HepG2 (cell line): ENCODE data around the gene AFF1. TPM values are rescaled to one million over a fixed set of nuclear protein-coding genes. Genes with fewer than 3 reads are reported as not detected.

ENCODE experiments used
- BHLHE40 ChIP-seq: IDR thresholded peaks from 2 replicates; pipeline ENCODE4 v1.6.1; 2011; ENCODE audit warnings: low read length, improper control_type of control experiment
- DRAP1 ChIP-seq: IDR thresholded peaks from 2 replicates; pipeline ENCODE4 v1.6.1; 2016; ENCODE audit warnings: missing genetic modification reagents, missing compliant biosample characterization
- E2F2 ChIP-seq: sonication (generic); formaldehyde crosslinking; IDR thresholded peaks from 2 replicates; pipeline ENCODE4 v1.4.0; 2020; ENCODE audit warnings: missing genetic modification reagents, borderline replicate concordance
- EEA1 ChIP-seq: sonication (generic); formaldehyde crosslinking; IDR thresholded peaks from 2 replicates; pipeline ENCODE4 v1.5.1; 2020; ENCODE audit warnings: mild to moderate bottlenecking, missing genetic modification reagents, borderline replicate concordance
- ETV5 ChIP-seq: IDR thresholded peaks from 2 replicates; pipeline ENCODE4 v1.6.1; 2018; ENCODE audit warnings: missing biosample characterization, missing genetic modification reagents, inconsistent platforms, borderline replicate concordance
- IKZF5 ChIP-seq: IDR thresholded peaks from 2 replicates; pipeline ENCODE4 v1.6.1; 2018; ENCODE audit warnings: missing genetic modification reagents, mild to moderate bottlenecking, missing compliant biosample characterization
- JDP2 ChIP-seq: sonication (generic); formaldehyde crosslinking; IDR thresholded peaks from 2 replicates; pipeline ENCODE4 v1.8.1; 2022; ENCODE audit warnings: missing genetic modification reagents, borderline replicate concordance
- MED8 ChIP-seq: sonication (generic); formaldehyde crosslinking; IDR thresholded peaks from 2 replicates; pipeline ENCODE4 v1.8.1; 2023; ENCODE audit warnings: mild to moderate bottlenecking, missing genetic modification reagents; ENCODE audit not compliant: insufficient replicate concordance
- MTERF4 ChIP-seq: sonication (generic); formaldehyde crosslinking; IDR thresholded peaks from 2 replicates; pipeline ENCODE4 v1.8.0; 2023; ENCODE audit warnings: mild to moderate bottlenecking, missing genetic modification reagents
- ONECUT2 ChIP-seq: sonication (generic); formaldehyde crosslinking; IDR thresholded peaks from 2 replicates; pipeline ENCODE4 v1.4.0; 2020; ENCODE audit warnings: missing genetic modification reagents
- PATZ1 ChIP-seq: sonication (generic); formaldehyde crosslinking; IDR thresholded peaks from 2 replicates; pipeline ENCODE4 v1.4.0; 2020; ENCODE audit warnings: missing genetic modification reagents
- SMARCC2 ChIP-seq: fragments of 450-650 bp; IDR thresholded peaks from 2 replicates; pipeline ENCODE4 v1.6.1; 2017; ENCODE audit warnings: antibody characterized with exemption, mild to moderate bottlenecking
- SOX13 ChIP-seq, 3 experiments: fragments of 450-650 bp in 1 of 3; sonication (generic) in 1 of 3; formaldehyde crosslinking in 1 of 3; IDR thresholded peaks in 2 of 3; conservative IDR thresholded peaks in 1 of 3; 2 replicates each; pipeline versions ENCODE4 v1.5.0 to v1.6.1; 2016 to 2020; ENCODE audit warnings: antibody characterized with exemption in 1 of 3, mild to moderate bottlenecking in 1 of 3, missing compliant biosample characterization in 1 of 3, missing genetic modification reagents in 1 of 3, moderate library complexity in 1 of 3
- ZMAT5 ChIP-seq: sonication (generic); formaldehyde crosslinking; IDR thresholded peaks from 2 replicates; pipeline ENCODE4 v1.5.0; 2020; ENCODE audit warnings: mild to moderate bottlenecking, low read depth, missing genetic modification reagents, borderline replicate concordance
- ZNF138 ChIP-seq: sonication (generic); formaldehyde crosslinking; IDR thresholded peaks from 2 replicates; pipeline ENCODE4 v1.5.0; 2020; ENCODE audit warnings: mild to moderate bottlenecking, low read depth, missing genetic modification reagents
- ZNF205 ChIP-seq: IDR thresholded peaks from 2 replicates; pipeline ENCODE4 v1.6.1; 2018; ENCODE audit warnings: missing biosample characterization, missing genetic modification reagents
- ZNF414 ChIP-seq: sonication (generic); formaldehyde crosslinking; IDR thresholded peaks from 2 replicates; pipeline ENCODE4 v1.5.0; 2020; ENCODE audit warnings: missing genetic modification reagents
- ZNF503 ChIP-seq: sonication (generic); formaldehyde crosslinking; IDR thresholded peaks from 2 replicates; pipeline ENCODE4 v1.4.0; 2020; ENCODE audit warnings: missing genetic modification reagents
- ZNF629 ChIP-seq: sonication (generic); formaldehyde crosslinking; conservative IDR thresholded peaks from 2 replicates; pipeline ENCODE4 v1.5.0; 2020; ENCODE audit warnings: missing genetic modification reagents
- polyA plus RNA-seq, 8 experiments: library from polyadenylated mRNA; depleted of rRNA in 3 of 8; stranded (reverse) in 7 of 8; unstranded in 1 of 8; fragments of >200 nt; fragmentation: Illumina TruSeq in 4 of 8; extraction: Trizol in 4 of 8; gene quantifications; 2 replicates each; pipeline versions ENCODE4 v1.2.1 to v1.2.3, GENCODE V29; 2011 to 2016; ENCODE audit warnings: low read depth in 4 of 8, missing spikeins in 1 of 8, mixed read lengths in 1 of 8; ENCODE audit not compliant: insufficient read depth in 1 of 8
- total RNA-seq, 5 experiments: library from RNA; depleted of rRNA; stranded (reverse); fragments of >200 nt; fragmentation: Illumina TruSeq; extraction: Trizol; gene quantifications; 2 replicates each; pipeline ENCODE4 v1.2.3, GENCODE V29; 2016; ENCODE audit warnings: low read depth in 1 of 5

The AFF1 gene
- total and polyA plus RNA-seq, 2 of the 13 experiments (the other 11 are each of a cell fraction or from before 2014, with no cell fraction given), result 15.5 to 15.9 TPM

GRCh38 chr4:86977621-86978184 is 42.9 kb downstream of the AFF1 start (continued):
- TF ChIP-seq MED8 (CRISPR knock-in tag) (no peak), JDP2 (CRISPR knock-in tag) (no peak), ZNF138 (CRISPR knock-in tag) (no peak), ONECUT2 (CRISPR knock-in tag) (peak; percentile 66; the same call in 1 of the 2 replicates), ZMAT5 (CRISPR knock-in tag) (no peak), IKZF5 (no peak), ETV5 (CRISPR knock-in tag) (peak; percentile 54; the same call in 1 of the 2 replicates), BHLHE40 (peak; percentile 30; the same call in 1 of the 2 replicates), E2F2 (no peak), EEA1 (no peak), SOX13 (IDR thresholded peaks at IDR 0.05) (0 out of 2 replicates have a peak, but pooled peaks have one; percentile 46), SOX13 (CRISPR knock-in tag; conservative IDR thresholded peaks at IDR 0.05 in 1 of 2, IDR thresholded peaks at IDR 0.05 in 1 of 2) (peak in 1 of 2 experiments; percentile 84; a peak in 2 of 4 replicates), MTERF4 (CRISPR knock-in tag) (no peak), ZNF503 (peak; percentile 44; the same call in 1 of the 2 replicates), PATZ1 (CRISPR knock-in tag) (peak; percentile 53; the same call in 1 of the 2 replicates), SMARCC2 (peak; percentile 99), ZNF205 (CRISPR knock-in tag) (no peak), ZNF414 (CRISPR knock-in tag) (no peak), DRAP1 (CRISPR knock-in tag) (peak; percentile 43; the same call in 1 of the 2 replicates), ZNF629 (CRISPR knock-in tag) (peak; percentile 43; the same call in 1 of the 2 replicates)
